DMS79 (cell line): ENCODE results near the gene ZMYM2.
"Not testable (repeated sequence)": the region's sequence is repeated elsewhere in the genome, so short reads cannot be mapped to it uniquely, and the experiment has no call there.

Experiments
- DNase-seq: peaks from one replicate; lab custom pipeline; 2025; lab: John Stamatoyannopoulos, UW

Gene ZMYM2

GRCh38 chr13:19982447-19983043 lies 24.0 kb downstream of the ZMYM2 start:
- no peak for DNase-seq

- DNase-seq: no peak
Observed at GRCh38 chr13:19984430-19985218, 26.1 kb downstream of the ZMYM2 start.

- DNase-seq: no peak
Observed at GRCh38 chr13:19985219-19985556, 26.7 kb downstream of the ZMYM2 start.

- no peak for DNase-seq
Observed at GRCh38 chr13:19991531-19991930, 33.0 kb downstream of the ZMYM2 start.

GRCh38 chr13:19993024-19993423 lies 34.5 kb downstream of the ZMYM2 start:
- DNase-seq: no peak

GRCh38 chr13:19998960-19999359 lies 40.4 kb downstream of the ZMYM2 start:
- no peak for DNase-seq

- no peak for DNase-seq
Observed at GRCh38 chr13:20000062-20000552, 41.6 kb downstream of the ZMYM2 start.

GRCh38 chr13:20001366-20002190 lies 43.1 kb downstream of the ZMYM2 start:
- no peak for DNase-seq

GRCh38 chr13:20002787-20003186 lies 44.3 kb downstream of the ZMYM2 start:
- DNase-seq: no peak

GRCh38 chr13:20006206-20006605 lies 47.7 kb downstream of the ZMYM2 start:
- no peak for DNase-seq

GRCh38 chr13:20015763-20016162 lies 57.2 kb downstream of the ZMYM2 start:
- no peak for DNase-seq

GRCh38 chr13:20016649-20017364 lies 58.3 kb downstream of the ZMYM2 start:
- no peak for DNase-seq

- no peak for DNase-seq
Observed at GRCh38 chr13:20017365-20017711, 58.8 kb downstream of the ZMYM2 start.

- DNase-seq: no peak
Observed at GRCh38 chr13:20019043-20019442, 60.5 kb downstream of the ZMYM2 start.

- DNase-seq: no peak
Observed at GRCh38 chr13:20024702-20025101, 66.2 kb downstream of the ZMYM2 start.

- DNase-seq: no peak
Observed at GRCh38 chr13:20028953-20029352, 70.4 kb downstream of the ZMYM2 start.

- DNase-seq: no peak
Observed at GRCh38 chr13:20033486-20033885, 75.0 kb downstream of the ZMYM2 start.

- DNase-seq: no peak
Observed at GRCh38 chr13:20035130-20035529, 76.6 kb downstream of the ZMYM2 start.

GRCh38 chr13:20037908-20038307 lies 79.4 kb downstream of the ZMYM2 start:
- no peak for DNase-seq

- DNase-seq: not testable (repeated sequence)
Observed at GRCh38 chr13:20042603-20043002, 84.1 kb downstream of the ZMYM2 start.

- DNase-seq: no peak
Observed at GRCh38 chr13:20043207-20043925, 84.8 kb downstream of the ZMYM2 start.

- no peak for DNase-seq
Observed at GRCh38 chr13:20044086-20044485, 85.6 kb downstream of the ZMYM2 start.
